ENCODE data around the gene ARMC2.

DNA sequence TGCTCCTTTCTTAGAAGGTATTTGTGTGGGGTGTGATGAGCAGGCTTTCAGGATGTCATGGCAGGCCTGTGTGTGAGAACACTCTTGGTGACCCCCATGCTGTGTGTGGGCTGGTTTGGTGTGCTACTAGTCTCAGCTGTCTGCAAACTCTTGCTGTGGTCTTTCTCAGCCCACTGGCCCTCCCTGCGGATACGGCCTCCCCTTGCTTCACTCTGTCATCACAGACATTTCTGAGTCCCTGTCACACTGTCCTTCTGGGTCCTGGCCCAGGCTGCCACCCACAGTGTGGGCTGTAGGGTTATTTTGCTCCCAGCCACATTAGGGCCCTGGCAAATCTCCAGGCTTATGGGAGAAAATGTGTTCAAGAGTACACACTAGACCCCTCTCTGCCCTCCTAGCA lies 39.0 kb upstream of the ARMC2 start:
- TF ChIP-seq, protein P1, sequence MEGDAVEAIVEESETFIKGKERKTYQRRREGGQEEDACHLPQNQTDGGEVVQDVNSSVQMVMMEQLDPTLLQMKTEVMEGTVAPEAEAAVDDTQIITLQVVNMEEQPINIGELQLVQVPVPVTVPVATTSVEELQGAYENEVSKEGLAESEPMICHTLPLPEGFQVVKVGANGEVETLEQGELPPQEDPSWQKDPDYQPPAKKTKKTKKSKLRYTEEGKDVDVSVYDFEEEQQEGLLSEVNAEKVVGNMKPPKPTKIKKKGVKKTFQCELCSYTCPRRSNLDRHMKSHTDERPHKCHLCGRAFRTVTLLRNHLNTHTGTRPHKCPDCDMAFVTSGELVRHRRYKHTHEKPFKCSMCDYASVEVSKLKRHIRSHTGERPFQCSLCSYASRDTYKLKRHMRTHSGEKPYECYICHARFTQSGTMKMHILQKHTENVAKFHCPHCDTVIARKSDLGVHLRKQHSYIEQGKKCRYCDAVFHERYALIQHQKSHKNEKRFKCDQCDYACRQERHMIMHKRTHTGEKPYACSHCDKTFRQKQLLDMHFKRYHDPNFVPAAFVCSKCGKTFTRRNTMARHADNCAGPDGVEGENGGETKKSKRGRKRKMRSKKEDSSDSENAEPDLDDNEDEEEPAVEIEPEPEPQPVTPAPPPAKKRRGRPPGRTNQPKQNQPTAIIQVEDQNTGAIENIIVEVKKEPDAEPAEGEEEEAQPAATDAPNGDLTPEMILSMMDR (IDR thresholded peaks at IDR 0.05) = no peak
- no peak for TF ChIP-seq POLR2A (IDR thresholded peaks at IDR 0.05)
